GM21529 (cell line): Measurements from ENCODE around the gene ERG.

ENCODE experiments used
- ATAC-seq: cut with Tn5 transposase; IDR thresholded peaks from one replicate; pipeline ENCODE4 v1.9.1; 2021; ENCODE audit not compliant: unreplicated experiment

ERG gene

GRCh38 chr21:38361324-38361723 is 137.0 kb downstream of the ERG start:
- no peak for ATAC-seq

GRCh38 chr21:38359835-38360234 is 138.4 kb downstream of the ERG start:
- no peak for ATAC-seq

DNA sequence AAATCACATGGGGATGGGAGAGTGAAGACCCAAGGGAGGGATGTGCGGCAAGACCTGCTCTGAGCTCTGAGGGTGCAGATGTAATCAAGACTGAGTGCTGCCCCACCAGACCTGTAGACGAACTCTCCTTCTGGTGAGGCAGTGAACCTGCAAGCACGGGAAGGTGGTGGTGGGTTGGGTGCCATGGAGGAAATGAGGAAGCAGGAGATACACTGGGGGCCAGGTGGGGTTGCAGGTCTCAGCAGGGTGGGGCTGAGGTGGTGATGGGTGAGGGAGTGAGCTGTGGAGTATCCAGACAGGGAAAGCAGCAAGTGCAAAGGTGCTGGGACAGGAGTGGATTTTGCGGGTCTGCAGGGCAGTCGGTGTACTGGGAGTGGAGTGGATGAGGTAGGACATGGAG is 139.2 kb downstream of the ERG start:
- no peak for ATAC-seq

- ATAC-seq: no peak
Measured at GRCh38 chr21:38358666-38359065, 139.6 kb downstream of the ERG start.

- ATAC-seq: no peak
Measured at GRCh38 chr21:38358098-38358497, 140.2 kb downstream of the ERG start.

- ATAC-seq: no peak
Measured at GRCh38 chr21:38356883-38357625, 141.2 kb downstream of the ERG start.

GRCh38 chr21:38355992-38356781 is 142.1 kb downstream of the ERG start:
- no peak for ATAC-seq

DNA sequence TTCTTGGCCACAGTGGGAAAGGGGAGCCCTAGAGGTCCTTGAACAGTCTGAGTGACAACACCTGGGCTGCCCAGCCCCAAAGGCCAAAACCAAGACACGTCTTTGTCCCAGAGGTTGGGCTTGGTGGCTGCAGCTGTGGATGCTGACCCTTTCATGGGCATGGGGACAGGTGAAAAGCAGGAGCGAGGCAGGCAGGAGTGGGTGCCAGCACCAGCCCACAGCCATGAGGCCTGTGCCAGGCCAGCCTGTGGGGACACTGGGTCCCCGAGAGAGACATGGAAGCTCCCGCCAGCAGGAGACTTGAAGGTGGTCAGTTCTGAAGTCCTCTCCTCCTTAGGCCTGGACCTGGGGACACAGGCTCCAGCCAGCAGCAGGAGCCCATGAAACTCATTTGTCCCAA is 142.9 kb downstream of the ERG start:
- no peak for ATAC-seq

GRCh38 chr21:38354746-38355145 is 143.5 kb downstream of the ERG start:
- ATAC-seq: no peak

DNA sequence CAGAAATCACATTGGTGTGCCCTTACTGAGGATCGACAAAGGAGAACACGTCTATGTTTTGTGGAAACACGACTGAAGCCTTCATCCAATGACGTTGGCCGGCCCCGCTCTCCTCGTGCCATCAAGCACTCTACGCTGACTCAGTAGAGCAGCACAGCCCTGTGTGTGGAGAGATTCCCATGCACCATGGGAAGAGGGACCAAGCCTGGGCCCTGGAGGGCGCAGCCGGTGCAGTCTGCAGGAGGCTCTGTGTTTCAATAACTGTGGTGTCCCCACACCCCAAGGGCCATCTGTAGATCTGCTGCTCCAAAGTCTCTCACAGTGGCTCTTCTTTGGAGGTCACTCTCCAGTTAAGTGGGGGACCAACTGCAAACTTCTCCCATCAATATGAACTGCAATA is 144.0 kb downstream of the ERG start:
- no peak for ATAC-seq

DNA sequence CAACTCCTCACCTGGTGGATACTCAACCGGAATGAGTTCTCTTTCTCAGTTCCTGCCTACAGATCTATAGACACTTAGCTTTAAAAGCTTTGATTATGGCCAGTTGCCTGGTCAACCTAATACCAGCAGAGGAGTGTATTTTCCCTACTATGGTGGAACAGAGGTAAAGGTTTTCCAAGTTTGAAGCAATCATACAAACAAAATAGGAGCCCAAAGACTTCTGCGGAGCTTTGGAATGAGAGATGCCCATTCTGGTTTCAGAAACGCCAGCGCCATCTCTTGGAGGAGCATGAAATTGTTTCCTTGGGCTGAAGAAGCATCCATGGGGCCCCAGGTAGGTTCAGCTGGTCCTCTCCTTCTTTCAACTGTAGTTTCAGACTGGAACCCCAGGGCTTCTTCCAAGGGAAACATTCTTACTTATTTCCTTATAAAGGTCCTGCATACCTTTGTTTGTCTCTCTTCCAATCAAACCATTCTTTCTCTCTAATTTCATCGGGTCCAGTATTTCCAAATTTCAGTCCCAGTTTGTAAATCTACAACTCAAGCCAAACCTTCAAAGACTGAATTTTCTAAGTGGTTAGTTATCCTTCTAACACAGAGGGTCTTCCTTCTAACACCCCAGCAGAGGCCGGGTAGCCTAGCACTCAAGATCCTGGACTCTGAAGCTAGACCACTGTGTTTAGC is 145.6 kb downstream of the ERG start:
- no peak for ATAC-seq

DNA sequence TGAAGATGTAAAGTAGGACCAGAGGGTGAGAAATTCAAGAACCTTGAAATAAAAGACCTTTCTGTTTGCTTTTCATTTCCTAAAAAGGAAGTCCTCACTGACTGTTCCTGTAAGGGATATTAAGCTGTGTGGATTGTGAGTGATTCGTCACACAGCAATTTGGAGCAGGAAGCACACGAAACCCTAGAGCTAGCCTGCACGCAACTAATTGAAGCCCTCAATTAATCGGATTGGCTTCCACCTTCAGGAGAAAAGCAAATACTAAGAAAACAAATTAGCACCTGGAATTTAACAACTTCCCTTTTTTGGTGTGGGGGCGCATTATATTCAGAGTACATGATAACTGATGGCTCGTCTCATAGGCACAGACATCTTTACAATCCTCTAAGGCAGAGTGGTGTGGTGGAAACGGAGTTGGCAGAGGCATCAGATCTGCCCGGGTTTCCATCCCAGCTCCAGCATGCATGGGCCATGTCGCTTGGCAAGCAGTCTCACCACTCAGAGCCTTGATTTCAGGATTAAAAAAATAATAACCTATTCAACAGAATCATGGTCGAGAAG is 146.2 kb downstream of the ERG start:
- ATAC-seq: no peak

DNA sequence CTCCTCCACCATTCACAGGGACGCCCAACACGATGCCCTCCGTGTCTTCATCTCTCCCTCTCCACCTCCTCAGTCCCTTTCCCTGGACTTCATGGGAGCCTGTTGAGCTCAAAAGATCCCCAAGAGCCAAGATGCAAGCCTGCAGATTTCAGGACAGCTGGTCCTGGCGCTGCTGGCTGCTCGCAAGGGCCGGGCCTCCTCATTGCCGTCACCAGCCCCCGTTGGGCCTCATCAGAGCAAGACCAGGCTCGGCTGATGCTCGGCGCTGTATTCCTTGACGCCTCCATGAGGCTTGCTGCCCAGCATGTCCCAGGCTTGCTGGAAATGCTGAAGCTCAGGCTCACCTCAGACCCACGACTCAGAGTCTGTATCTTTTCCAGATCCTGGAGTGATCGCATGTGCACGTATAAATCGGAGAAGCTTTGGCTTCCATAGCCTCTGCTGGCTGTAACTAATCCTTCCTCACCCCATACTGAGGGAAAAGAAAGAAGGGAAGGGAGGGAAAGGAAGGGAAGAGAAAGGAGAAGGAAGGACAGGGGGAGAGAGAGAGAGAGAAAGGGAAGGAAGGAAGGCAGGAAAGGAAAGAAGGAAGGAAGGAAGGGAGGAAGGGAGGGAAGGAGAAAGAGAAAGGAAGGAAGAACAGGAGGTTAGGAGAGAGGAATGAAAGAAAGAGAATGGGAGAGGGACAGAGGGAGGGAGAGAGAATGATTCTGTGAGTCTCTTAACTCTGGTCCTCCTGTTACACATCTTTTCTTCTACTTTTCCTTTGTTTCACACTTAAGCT is 146.9 kb downstream of the ERG start:
- ATAC-seq: no peak

GRCh38 chr21:38350684-38351083 is 147.6 kb downstream of the ERG start:
- ATAC-seq: no peak

- no peak for ATAC-seq
Measured at GRCh38 chr21:38349977-38350376, 148.3 kb downstream of the ERG start.

DNA sequence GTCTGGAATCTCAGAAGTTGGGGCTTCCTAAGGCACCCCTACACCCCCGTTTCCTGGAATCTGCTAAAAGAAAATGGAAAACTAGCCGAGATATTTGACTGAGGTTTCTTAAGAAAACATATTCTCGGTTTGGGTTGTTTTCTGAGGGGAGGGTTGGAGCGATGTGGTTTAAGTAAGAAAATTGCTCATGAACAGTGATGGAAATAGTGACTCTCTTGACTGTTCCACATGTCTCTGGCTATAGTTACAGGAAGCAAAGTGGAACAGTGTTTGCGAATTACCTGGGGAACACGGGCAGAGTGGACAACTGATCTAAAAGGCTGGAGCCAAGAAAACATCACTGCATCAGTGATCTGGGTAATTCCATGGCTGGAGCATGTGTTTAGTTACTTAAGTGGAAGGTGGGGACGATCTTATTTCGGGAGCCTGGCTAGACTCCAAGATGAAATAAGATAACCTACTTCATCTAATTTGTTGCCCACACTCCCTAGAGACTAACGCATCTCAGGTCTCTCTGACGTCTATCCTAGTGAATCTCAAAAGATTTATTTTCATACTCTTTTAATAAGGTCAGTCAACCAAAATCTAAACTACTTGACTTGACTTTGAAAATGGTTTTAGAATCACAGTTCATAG is 149.0 kb downstream of the ERG start:
- ATAC-seq: no peak

DNA sequence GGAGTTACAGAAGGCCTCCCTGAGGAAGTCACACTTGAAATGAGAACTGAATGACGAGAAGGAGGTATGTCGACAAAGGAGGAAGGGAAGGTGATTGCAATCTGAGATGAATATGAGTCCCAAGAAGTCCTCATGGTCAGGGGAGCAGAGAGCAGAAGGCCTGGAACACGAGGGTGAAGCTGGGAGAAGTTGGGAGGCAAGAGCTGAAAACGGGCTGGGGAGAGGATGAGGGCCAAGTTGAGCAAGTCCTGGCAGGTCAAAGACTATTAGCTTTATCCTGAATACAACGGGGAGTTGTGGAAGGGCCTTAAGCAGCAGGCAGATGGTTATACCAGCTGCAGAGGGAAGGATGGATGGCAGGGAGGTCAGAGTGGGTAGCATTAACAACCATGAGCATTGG is 152.0 kb downstream of the ERG start:
- no peak for ATAC-seq

GRCh38 chr21:38343691-38344090 is 154.6 kb downstream of the ERG start:
- no peak for ATAC-seq

DNA sequence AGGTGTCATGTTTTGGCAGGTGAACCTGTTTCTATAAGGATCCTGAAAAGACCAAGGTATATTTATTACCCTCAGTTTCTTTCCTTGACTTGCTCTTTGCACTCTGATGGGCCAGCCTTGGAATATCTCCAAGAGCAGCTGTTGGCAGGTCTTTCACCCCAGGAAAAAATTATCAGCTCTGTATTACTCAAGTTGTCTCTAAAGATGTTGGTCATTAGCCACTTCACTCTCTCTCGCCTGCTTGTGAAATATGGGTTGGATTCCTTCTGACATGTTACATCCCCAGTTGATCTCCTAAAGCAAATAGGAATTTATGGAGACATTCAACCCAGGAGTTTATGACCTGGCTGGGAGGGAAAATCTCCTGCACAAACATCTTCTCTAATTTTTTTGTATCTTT is 155.5 kb downstream of the ERG start:
- ATAC-seq: no peak

- no peak for ATAC-seq
Measured at GRCh38 chr21:38341546-38342012, 156.7 kb downstream of the ERG start.
